Inferior parietal cortex (tissue), 1 donor: Measurements from ENCODE around the gene TMEM109.

ENCODE experiments used
- DNase-seq: peaks from one replicate; pipeline ENCODE4 v3.0.0-alpha.2; 2016; ENCODE audit errors: extremely low spot score

Gene TMEM109

GRCh38 chr11:60970369-60970774 lies 56.4 kb downstream of the TMEM109 start:
- no peak for DNase-seq

DNA sequence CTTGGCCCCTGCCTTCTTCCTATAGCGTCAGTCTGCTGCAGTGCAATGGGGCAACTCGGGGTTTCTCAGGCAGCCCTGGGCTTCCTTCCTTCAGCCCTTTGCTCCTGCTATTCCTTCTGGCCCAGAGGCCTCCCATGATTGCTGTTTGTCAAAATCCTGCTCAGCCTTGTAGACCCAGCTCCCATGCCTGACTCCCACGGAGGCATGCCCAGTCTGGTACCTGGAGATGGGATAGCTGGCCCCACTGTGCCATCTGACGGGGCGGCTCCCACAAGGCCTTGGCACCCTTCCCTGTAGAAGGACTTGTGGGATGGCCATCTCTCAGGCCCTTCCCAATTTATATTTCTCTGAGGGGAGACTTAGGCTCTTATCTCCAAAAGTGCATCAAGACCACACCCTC lies 56.9 kb downstream of the TMEM109 start:
- DNase-seq, result no peak

- DNase-seq, result no peak
Observed at GRCh38 chr11:60971520-60971919, 57.6 kb downstream of the TMEM109 start, which contains the start of gene CD6. CD6 (plus strand) TSS chr11:60971680; CDS start chr11:60971866, 186 bp downstream.

DNA sequence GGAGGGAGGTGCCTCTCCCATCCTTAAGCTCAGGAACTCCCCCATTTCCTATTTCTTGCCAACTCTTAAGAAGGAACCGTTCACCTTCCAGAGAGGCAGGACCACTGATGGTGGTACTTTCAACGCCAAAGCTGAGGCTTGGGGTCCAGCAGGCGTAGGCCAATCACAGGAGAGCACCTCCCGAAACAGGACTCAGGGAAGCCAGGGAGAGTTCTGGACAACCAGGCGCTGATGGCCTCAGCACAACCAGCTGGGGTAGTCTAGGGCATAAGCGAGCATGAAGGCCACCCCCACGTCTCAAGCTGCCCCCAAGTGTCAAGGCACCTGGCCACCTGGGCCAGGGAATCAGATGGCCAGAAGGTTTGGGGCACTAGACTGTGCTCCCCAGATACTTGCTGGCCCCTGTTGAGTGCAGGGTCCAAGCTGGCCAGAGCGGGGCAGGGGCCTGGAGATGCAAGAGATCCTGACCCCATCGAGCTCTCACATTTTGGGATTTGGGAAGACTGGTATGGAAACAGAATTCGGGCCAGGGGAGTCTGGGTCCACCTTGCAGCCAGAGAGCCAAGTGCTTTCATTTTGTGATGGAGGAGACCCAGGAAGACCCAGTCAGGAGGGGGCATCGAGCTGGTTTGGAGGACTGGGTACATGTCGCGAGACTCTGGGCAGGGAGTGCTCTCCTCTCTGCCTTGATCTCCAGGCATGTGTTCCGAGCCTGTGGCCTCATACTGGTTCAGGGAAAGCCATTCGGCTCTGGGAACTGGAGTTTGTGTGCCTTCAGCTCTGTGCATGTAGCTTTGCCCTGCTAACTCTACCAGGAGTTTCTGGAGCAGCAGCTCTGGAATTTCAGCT lies 58.4 kb downstream of the TMEM109 start:
- no peak for DNase-seq
